HepG2 (cell line): ENCODE results near the gene SNN. TPM values are rescaled to one million over a fixed set of nuclear protein-coding genes. Genes with fewer than 3 reads are reported as not detected.

Source experiments
- ATF7 ChIP-seq, 2 experiments: fragments of 450-650 bp in 1 of 2; sonication (generic) in 1 of 2; formaldehyde crosslinking in 1 of 2; IDR thresholded peaks; 2 replicates each; pipeline versions ENCODE4 v1.4.0 to v1.6.1; 2016 to 2020; ENCODE audit warnings: antibody characterized with exemption in 1 of 2, mild to moderate bottlenecking in 1 of 2, missing genetic modification reagents in 1 of 2
- FOXK1 ChIP-seq: sonication (generic); formaldehyde crosslinking; IDR thresholded peaks from 2 replicates; pipeline ENCODE4 v1.4.0; 2020; ENCODE audit warnings: low read depth, missing genetic modification reagents, borderline replicate concordance
- KLF9 ChIP-seq: IDR thresholded peaks from 2 replicates; pipeline ENCODE4 v1.6.1; 2016; ENCODE audit warnings: low read depth
- NBN ChIP-seq: fragments of 450-650 bp; conservative IDR thresholded peaks from 2 replicates; pipeline ENCODE4 v1.6.1; 2017
- PITX1 ChIP-seq: sonication (generic); formaldehyde crosslinking; IDR thresholded peaks from 2 replicates; pipeline ENCODE4 v1.5.1; 2020; ENCODE audit warnings: mild to moderate bottlenecking, missing genetic modification reagents
- PLRG1 ChIP-seq: fragments of 450-650 bp; conservative IDR thresholded peaks from 2 replicates; pipeline ENCODE4 v1.6.1; 2016
- SP5 ChIP-seq: IDR thresholded peaks from 2 replicates; pipeline ENCODE4 v1.6.1; 2016; ENCODE audit warnings: low read depth, borderline replicate concordance
- ZBTB3 ChIP-seq: sonication (generic); formaldehyde crosslinking; IDR thresholded peaks from 2 replicates; pipeline ENCODE4 v1.4.0; 2020; ENCODE audit warnings: low read depth, mild to moderate bottlenecking, moderate library complexity, missing genetic modification reagents, borderline replicate concordance
- ZSCAN22 ChIP-seq: sonication (generic); formaldehyde crosslinking; IDR thresholded peaks from 2 replicates; pipeline ENCODE4 v1.4.0; 2020; ENCODE audit warnings: mild to moderate bottlenecking, missing genetic modification reagents
- polyA plus RNA-seq, 8 experiments: library from polyadenylated mRNA; depleted of rRNA in 3 of 8; stranded (reverse) in 7 of 8; unstranded in 1 of 8; fragments of >200 nt; fragmentation: Illumina TruSeq in 4 of 8; extraction: Trizol in 4 of 8; gene quantifications; 2 replicates each; pipeline versions ENCODE4 v1.2.1 to v1.2.3, GENCODE V29; 2011 to 2016; ENCODE audit warnings: low read depth in 4 of 8, missing spikeins in 1 of 8, mixed read lengths in 1 of 8; ENCODE audit not compliant: insufficient read depth in 1 of 8
- total RNA-seq, 5 experiments: library from RNA; depleted of rRNA; stranded (reverse); fragments of >200 nt; fragmentation: Illumina TruSeq; extraction: Trizol; gene quantifications; 2 replicates each; pipeline ENCODE4 v1.2.3, GENCODE V29; 2016; ENCODE audit warnings: low read depth in 1 of 5
- TF ChIP-seq, protein P1 (sequence below): sonication (generic); formaldehyde crosslinking; IDR thresholded peaks from 2 replicates; pipeline ENCODE4 v1.5.1; 2020; ENCODE audit warnings: mild to moderate bottlenecking, moderate library complexity, missing genetic modification reagents
- TF ChIP-seq, protein P2 (sequence below): IDR thresholded peaks from 2 replicates; pipeline ENCODE4 v1.6.1; 2016
- TF ChIP-seq, protein P3 (sequence below): IDR thresholded peaks from 2 replicates; pipeline ENCODE4 v1.6.1; 2016; ENCODE audit warnings: mild to moderate bottlenecking
- TF ChIP-seq, protein P4 (sequence below): sonication (generic); formaldehyde crosslinking; IDR thresholded peaks from 2 replicates; pipeline ENCODE4 v1.4.0; 2020; ENCODE audit warnings: mild to moderate bottlenecking, missing genetic modification reagents
- TF ChIP-seq, protein P5 (sequence below): sonication (generic); formaldehyde crosslinking; IDR thresholded peaks from 2 replicates; pipeline ENCODE4 v1.4.0; 2020; ENCODE audit warnings: mild to moderate bottlenecking, low read depth, missing genetic modification reagents
- TF ChIP-seq, protein P6 (sequence below): sonication (generic); formaldehyde crosslinking; IDR thresholded peaks from 2 replicates; pipeline ENCODE4 v1.4.0; 2020; ENCODE audit warnings: missing genetic modification reagents, mild to moderate bottlenecking, borderline replicate concordance
- TF ChIP-seq, protein P7 (sequence below): sonication (generic); formaldehyde crosslinking; IDR thresholded peaks from 2 replicates; pipeline ENCODE4 v1.5.0; 2020; ENCODE audit warnings: mild to moderate bottlenecking, missing genetic modification reagents, moderate library complexity

Gene SNN
- total and polyA plus RNA-seq, 2 of the 13 experiments (the other 11 are each of a cell fraction or from before 2014, with no cell fraction given): 5.2 to 8.4 TPM

DNA sequence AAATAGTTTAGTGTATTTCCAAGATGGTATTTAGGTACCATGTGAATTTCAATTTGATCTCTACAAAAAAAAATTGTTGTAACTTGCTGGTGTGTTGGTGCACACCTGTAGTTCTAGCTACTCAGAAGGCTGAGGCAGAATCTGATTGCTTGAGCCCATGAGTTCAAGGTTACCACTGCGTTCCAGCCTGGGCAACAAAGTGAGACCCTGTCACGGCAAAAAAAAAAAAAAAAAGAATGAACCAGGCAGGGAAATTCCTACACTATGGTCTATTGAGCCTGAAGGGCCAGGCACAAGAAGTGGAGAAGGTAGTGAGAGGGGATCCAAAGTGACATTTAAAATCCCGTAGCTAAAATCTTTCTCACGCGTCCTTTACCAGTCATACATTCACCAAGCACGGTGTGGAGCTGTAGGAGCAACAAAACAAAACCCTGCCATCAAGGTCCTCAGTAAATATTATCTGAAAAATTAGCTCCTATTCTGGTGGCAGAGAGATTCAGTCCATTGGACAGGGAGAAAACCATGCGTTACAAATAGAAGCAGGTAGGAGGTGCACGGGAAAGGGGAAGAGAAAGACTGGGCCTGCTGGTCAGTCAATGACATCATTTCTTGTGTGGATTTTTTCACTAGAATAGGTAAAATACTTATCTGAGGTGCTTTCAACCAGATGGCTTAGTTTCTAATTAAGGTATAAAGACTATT, 47.1 kb downstream of the SNN start (continued):
- TF ChIP-seq, protein P1, sequence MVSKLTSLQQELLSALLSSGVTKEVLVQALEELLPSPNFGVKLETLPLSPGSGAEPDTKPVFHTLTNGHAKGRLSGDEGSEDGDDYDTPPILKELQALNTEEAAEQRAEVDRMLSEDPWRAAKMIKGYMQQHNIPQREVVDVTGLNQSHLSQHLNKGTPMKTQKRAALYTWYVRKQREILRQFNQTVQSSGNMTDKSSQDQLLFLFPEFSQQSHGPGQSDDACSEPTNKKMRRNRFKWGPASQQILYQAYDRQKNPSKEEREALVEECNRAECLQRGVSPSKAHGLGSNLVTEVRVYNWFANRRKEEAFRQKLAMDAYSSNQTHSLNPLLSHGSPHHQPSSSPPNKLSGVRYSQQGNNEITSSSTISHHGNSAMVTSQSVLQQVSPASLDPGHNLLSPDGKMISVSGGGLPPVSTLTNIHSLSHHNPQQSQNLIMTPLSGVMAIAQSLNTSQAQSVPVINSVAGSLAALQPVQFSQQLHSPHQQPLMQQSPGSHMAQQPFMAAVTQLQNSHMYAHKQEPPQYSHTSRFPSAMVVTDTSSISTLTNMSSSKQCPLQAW: no peak
- TF ChIP-seq, protein P2, sequence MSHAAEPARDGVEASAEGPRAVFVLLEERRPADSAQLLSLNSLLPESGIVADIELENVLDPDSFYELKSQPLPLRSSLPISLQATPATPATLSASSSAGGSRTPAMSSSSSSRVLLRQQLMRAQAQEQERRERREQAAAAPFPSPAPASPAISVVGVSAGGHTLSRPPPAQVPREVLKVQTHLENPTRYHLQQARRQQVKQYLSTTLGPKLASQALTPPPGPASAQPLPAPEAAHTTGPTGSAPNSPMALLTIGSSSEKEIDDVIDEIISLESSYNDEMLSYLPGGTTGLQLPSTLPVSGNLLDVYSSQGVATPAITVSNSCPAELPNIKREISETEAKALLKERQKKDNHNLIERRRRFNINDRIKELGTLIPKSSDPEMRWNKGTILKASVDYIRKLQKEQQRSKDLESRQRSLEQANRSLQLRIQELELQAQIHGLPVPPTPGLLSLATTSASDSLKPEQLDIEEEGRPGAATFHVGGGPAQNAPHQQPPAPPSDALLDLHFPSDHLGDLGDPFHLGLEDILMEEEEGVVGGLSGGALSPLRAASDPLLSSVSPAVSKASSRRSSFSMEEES: no peak
- TF ChIP-seq ZBTB3 (0 out of 2 replicates have a peak, but pooled peaks have one; percentile 29), PITX1 (no peak), KLF9 (CRISPR knock-in tag) (no peak), ZSCAN22 (CRISPR knock-in tag) (0 out of 2 replicates have a peak, but pooled peaks have one; percentile 15), ATF7 (IDR thresholded peaks at IDR 0.05) (peak; percentile 76), ATF7 (CRISPR knock-in tag; IDR thresholded peaks at IDR 0.05) (no peak), FOXK1 (CRISPR knock-in tag) (no peak), PLRG1 (no peak), SP5 (CRISPR knock-in tag) (no peak), NBN (no peak)
- TF ChIP-seq, protein P3, sequence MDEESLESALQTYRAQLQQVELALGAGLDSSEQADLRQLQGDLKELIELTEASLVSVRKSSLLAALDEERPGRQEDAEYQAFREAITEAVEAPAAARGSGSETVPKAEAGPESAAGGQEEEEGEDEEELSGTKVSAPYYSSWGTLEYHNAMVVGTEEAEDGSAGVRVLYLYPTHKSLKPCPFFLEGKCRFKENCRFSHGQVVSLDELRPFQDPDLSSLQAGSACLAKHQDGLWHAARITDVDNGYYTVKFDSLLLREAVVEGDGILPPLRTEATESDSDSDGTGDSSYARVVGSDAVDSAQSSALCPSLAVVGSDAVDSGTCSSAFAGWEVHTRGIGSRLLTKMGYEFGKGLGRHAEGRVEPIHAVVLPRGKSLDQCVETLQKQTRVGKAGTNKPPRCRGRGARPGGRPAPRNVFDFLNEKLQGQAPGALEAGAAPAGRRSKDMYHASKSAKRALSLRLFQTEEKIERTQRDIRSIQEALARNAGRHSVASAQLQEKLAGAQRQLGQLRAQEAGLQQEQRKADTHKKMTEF (CRISPR knock-in tag): no peak
- TF ChIP-seq, protein P4, sequence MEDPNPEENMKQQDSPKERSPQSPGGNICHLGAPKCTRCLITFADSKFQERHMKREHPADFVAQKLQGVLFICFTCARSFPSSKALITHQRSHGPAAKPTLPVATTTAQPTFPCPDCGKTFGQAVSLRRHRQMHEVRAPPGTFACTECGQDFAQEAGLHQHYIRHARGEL (CRISPR knock-in tag): no peak
- TF ChIP-seq, protein P5, sequence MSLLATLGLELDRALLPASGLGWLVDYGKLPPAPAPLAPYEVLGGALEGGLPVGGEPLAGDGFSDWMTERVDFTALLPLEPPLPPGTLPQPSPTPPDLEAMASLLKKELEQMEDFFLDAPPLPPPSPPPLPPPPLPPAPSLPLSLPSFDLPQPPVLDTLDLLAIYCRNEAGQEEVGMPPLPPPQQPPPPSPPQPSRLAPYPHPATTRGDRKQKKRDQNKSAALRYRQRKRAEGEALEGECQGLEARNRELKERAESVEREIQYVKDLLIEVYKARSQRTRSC (CRISPR knock-in tag): no peak
- TF ChIP-seq, protein P6, sequence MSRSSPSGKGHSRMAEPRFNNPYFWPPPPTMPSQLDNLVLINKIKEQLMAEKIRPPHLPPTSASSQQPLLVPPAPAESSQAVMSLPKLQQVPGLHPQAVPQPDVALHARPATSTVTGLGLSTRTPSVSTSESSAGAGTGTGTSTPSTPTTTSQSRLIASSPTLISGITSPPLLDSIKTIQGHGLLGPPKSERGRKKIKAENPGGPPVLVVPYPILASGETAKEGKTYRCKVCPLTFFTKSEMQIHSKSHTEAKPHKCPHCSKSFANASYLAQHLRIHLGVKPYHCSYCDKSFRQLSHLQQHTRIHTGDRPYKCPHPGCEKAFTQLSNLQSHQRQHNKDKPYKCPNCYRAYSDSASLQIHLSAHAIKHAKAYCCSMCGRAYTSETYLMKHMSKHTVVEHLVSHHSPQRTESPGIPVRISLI (CRISPR knock-in tag): peak; percentile 84; the same call in 1 of the 2 replicates
- TF ChIP-seq, protein P7, sequence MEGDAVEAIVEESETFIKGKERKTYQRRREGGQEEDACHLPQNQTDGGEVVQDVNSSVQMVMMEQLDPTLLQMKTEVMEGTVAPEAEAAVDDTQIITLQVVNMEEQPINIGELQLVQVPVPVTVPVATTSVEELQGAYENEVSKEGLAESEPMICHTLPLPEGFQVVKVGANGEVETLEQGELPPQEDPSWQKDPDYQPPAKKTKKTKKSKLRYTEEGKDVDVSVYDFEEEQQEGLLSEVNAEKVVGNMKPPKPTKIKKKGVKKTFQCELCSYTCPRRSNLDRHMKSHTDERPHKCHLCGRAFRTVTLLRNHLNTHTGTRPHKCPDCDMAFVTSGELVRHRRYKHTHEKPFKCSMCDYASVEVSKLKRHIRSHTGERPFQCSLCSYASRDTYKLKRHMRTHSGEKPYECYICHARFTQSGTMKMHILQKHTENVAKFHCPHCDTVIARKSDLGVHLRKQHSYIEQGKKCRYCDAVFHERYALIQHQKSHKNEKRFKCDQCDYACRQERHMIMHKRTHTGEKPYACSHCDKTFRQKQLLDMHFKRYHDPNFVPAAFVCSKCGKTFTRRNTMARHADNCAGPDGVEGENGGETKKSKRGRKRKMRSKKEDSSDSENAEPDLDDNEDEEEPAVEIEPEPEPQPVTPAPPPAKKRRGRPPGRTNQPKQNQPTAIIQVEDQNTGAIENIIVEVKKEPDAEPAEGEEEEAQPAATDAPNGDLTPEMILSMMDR (CRISPR knock-in tag): peak; percentile 20; the same call in 1 of the 2 replicates
